CD4-positive, alpha-beta T cell (primary cell): ENCODE data around the gene SET. TPM values are rescaled to one million over a fixed set of nuclear protein-coding genes. Genes with fewer than 3 reads are reported as not detected.

Experiments used
- ATAC-seq: fragments of 200-7000 bp; cut with Tn5 transposase; one replicate; pipeline ENCODE4 v1.10.0; 2022; ENCODE audit warnings: mild to moderate bottlenecking; ENCODE audit not compliant: poor library complexity
- CTCF ChIA-PET: fragments of 350-600 bp; sonication (Branson Sonifier 250); formaldehyde crosslinking; loops from one replicate; lab custom pipeline; 2021; ENCODE audit warnings: antibody characterized with exemption, inconsistent platforms; lab: Charles Lee
- POLR2A ChIA-PET: fragments of 350-600 bp; sonication (Branson Sonifier 250); formaldehyde crosslinking; loops from one replicate; lab custom pipeline; 2021; ENCODE audit warnings: antibody characterized with exemption, inconsistent platforms; lab: Charles Lee
- DNase-seq, 14 experiments: peaks; one replicate each; pipeline ENCODE4 v3.0.0-alpha.2; 2013 to 2020; ENCODE audit warnings: mixed read lengths in 2 of 14
- H3K27ac ChIP-seq, 2 donors: one replicate each; pipeline versions ENCODE4 v1.5.1 to v1.7.0; 2013; ENCODE audit warnings: low read length in 2 of 2, low read depth in 1 of 2, mild to moderate bottlenecking in 1 of 2
- H3K27me3 ChIP-seq, 2 experiments: 1 replicate in 1 of 2; 2 replicates in 1 of 2; pipeline versions ENCODE4 v1.6.1 to v1.7.0; 2013; ENCODE audit warnings: low read length in 2 of 2, control low read depth in 1 of 2, mild to moderate bottlenecking in 1 of 2, moderate library complexity in 1 of 2; ENCODE audit not compliant: insufficient read depth in 2 of 2, control insufficient read depth in 1 of 2
- H3K36me3 ChIP-seq: one replicate; pipeline ENCODE4 v1.6.1; 2013; ENCODE audit warnings: low read length, control low read depth; ENCODE audit not compliant: insufficient read depth
- H3K4me1 ChIP-seq: one replicate; pipeline ENCODE4 v1.6.1; 2013; ENCODE audit warnings: low read length, control low read depth; ENCODE audit not compliant: insufficient read depth
- H3K4me3 ChIP-seq: one replicate; pipeline ENCODE4 v1.5.1; 2013; ENCODE audit warnings: mild to moderate bottlenecking, low read length, moderate library complexity
- H3K9me3 ChIP-seq, 2 experiments: 1 replicate in 1 of 2; 2 replicates in 1 of 2; pipeline versions ENCODE4 v1.6.1 to v1.7.0; 2013; ENCODE audit warnings: low read length in 2 of 2, mild to moderate bottlenecking in 2 of 2, control low read depth in 1 of 2, moderate library complexity in 1 of 2; ENCODE audit not compliant: control insufficient read depth in 1 of 2, insufficient read depth in 1 of 2
- H3K27ac Mint-ChIP-seq: one replicate; pipeline ENCODE4 v1.8.0; 2020; ENCODE audit warnings: mixed read lengths
- H3K27me3 Mint-ChIP-seq: one replicate; pipeline ENCODE4 v1.8.0; 2021; ENCODE audit warnings: mixed read lengths
- H3K36me3 Mint-ChIP-seq: one replicate; pipeline ENCODE4 v1.8.0; 2021; ENCODE audit warnings: low read depth, mixed read lengths
- H3K4me1 Mint-ChIP-seq: one replicate; pipeline ENCODE4 v1.8.0; 2021; ENCODE audit warnings: low read depth, mixed read lengths
- H3K4me3 Mint-ChIP-seq: one replicate; pipeline ENCODE4 v1.8.0; 2020; ENCODE audit warnings: mild to moderate bottlenecking, mixed read lengths
- H3K9me3 Mint-ChIP-seq: one replicate; pipeline ENCODE4 v1.8.0; 2020; ENCODE audit warnings: mixed read lengths
- intact Hi-C, 2 experiments: fragments of 100-400 bp; cut with DNase I in 1 of 2; cut with micrococcal nuclease in 1 of 2; formaldehyde crosslinking; loops; one replicate each; pipeline versions ENCODE4 v1.15.1 to v1.9.0; 2023 to 2025; cut with DNase I, micrococcal nuclease
- total RNA-seq, 174 experiments: library from RNA in 2 of 174; stranded (reverse) in 2 of 174; gene quantifications; one replicate each; pipeline ENCODE4 v1.2.3 and lab custom pipeline; 2021 to 2026
- TF ChIP-seq, protein P1 (sequence below): fragments of 200-600 bp; IDR thresholded peaks from one replicate; pipeline ENCODE4 v1.8.0; 2022; ENCODE audit warnings: antibody characterized with exemption, mild to moderate bottlenecking

The SET gene
- total RNA-seq, 2 experiments from 2014 or later: 228 to 241 TPM

DNA sequence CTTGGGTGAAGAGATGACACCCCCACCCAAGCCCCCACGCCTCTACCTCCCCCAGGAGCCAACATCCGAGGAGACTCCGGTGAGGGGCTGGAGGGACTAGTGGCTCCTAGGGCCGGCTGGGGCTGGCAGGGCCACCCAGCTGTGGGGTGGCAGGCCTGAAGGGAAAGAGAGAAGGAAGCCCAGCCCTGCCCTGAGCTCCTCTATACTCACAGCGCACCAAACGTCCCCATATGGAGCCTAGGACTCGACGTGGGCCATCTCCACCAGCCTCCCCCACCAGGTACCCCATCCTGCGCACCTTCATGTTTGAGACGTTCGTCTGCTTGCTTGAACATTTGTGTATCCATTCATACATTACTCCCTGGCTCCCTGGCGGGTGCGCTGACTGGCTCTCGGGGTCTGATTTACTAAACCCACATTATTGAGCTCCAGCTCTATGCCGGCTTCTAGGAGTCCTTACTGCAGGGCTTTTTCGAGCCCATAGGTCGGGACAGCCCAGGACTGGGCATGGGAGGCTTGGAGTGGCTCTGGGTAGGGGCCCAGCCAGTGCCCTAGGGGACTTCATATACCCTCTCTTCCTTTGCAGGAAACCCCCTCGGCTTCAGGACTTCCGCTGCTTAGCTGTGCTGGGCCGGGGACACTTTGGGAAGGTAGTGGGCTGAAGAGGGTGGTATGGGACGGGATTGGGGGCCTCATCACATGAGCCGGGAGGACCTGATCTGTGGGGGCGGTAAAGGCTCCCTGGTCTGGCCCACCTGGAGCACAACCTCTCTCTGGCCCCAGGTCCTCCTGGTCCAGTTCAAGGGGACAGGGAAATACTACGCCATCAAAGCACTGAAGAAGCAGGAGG is 25.8 kb downstream of the SET start:
- Mint-ChIP-seq H3K27me3 (no peaks in the 10 kb centered on the region), H3K36me3 (no peaks in the 10 kb centered on the region), H3K27ac (no peak overlapping the region), H3K4me1 (no peaks in the 10 kb centered on the region), H3K9me3 (no peaks in the 10 kb centered on the region), H3K4me3 (no peak overlapping the region)
- Histone ChIP-seq H3K4me1 (no peaks in the 10 kb centered on the region), H3K27me3 (no peaks in the 10 kb centered on the region), H3K4me3 (no peak overlapping the region), H3K36me3 (no peaks in the 10 kb centered on the region), H3K27ac (no peak overlapping the region), H3K9me3 (no peaks in the 10 kb centered on the region)
- intact Hi-C loops: no loop called here
- TF ChIP-seq, protein P1, sequence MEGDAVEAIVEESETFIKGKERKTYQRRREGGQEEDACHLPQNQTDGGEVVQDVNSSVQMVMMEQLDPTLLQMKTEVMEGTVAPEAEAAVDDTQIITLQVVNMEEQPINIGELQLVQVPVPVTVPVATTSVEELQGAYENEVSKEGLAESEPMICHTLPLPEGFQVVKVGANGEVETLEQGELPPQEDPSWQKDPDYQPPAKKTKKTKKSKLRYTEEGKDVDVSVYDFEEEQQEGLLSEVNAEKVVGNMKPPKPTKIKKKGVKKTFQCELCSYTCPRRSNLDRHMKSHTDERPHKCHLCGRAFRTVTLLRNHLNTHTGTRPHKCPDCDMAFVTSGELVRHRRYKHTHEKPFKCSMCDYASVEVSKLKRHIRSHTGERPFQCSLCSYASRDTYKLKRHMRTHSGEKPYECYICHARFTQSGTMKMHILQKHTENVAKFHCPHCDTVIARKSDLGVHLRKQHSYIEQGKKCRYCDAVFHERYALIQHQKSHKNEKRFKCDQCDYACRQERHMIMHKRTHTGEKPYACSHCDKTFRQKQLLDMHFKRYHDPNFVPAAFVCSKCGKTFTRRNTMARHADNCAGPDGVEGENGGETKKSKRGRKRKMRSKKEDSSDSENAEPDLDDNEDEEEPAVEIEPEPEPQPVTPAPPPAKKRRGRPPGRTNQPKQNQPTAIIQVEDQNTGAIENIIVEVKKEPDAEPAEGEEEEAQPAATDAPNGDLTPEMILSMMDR: no peak
- POLR2A ChIA-PET: interaction anchor here (1.0 to 1.4 kb wide), 2 partner anchors 9 to 10 kb away, joined by 4 to 5 read pairs; partner anchors contain the start of gene ZDHHC12
- no peak for DNase-seq
- no peak for ATAC-seq
- CTCF ChIA-PET: no interaction called here

DNA sequence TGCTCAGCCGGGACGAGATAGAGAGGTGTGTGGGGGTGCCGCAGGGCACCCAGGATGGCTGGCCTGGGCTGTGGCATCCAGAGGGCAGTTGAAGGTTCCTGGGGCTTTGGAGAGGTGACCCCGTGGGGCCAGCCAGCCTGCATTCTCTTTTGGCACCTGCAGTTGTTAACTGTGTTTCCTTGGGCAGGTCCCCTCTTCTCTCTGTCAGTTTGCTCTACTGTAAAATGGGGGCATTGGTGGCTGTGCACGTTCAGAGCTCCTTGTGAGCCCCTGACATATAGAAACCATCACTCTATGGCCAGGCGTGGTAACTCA is 26.4 kb downstream of the SET start:
- ChIA-PET CTCF (no interaction called here), POLR2A (interaction anchor here (1.0 kb wide), 1 partner anchor 9 kb away, joined by 4 read pairs; no protein-coding TSS in a partner anchor)
- no peak for ATAC-seq
- no peaks in the 10 kb centered on the region for H3K27me3 Mint-ChIP-seq
- no peak overlapping the region for H3K27ac ChIP-seq
- H3K4me1 Mint-ChIP-seq: no peaks in the 10 kb centered on the region
- no peaks in the 10 kb centered on the region for H3K27me3 ChIP-seq
- H3K4me1 ChIP-seq: no peaks in the 10 kb centered on the region
- H3K9me3 ChIP-seq: no peaks in the 10 kb centered on the region
- no peaks in the 10 kb centered on the region for H3K9me3 Mint-ChIP-seq
- intact Hi-C loops: no loop called here
- peaks cover 1% of the 10 kb centered on the region for H3K36me3 ChIP-seq
- H3K4me3 Mint-ChIP-seq: no peak overlapping the region
- H3K27ac Mint-ChIP-seq: no peak overlapping the region
- H3K4me3 ChIP-seq: no peak overlapping the region
- TF ChIP-seq, protein P1: no peak
- DNase-seq: no peak
- no peaks in the 10 kb centered on the region for H3K36me3 Mint-ChIP-seq

DNA sequence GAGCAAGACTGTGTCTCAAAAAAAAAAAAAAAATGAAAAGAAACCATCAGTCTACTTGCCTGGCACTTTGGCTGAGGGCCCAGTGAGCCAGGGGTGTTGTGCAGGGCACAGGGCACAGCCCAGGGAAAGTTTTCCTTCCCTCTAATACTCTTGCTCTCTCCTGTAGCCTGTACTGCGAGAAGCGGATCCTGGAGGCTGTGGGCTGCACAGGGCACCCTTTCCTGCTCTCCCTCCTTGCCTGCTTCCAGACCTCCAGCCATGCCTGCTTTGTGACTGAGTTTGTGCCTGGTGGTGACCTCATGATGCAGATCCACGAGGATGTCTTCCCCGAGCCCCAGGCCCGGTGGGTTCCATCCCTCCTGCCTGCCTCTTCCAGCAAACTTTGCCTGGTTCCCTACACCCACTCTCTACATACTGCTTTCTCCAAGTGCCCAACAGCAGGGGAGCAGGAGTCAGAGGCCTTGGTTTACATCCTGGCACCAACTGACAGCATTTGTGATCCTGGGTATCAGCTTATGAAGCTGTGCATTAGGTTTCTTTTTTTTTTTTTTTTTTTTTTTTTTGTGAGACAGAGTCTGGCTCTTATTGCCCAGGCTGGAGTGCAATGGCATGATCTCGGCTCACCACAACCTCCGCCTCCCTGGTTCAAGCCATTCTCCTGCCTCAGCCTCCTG is 27.7 kb downstream of the SET start:
- no peaks in the 10 kb centered on the region for H3K27me3 ChIP-seq
- ATAC-seq (no peak), DNase-seq (no peak)
- CTCF ChIA-PET: no interaction called here
- no peak overlapping the region for H3K27ac ChIP-seq
- Mint-ChIP-seq H3K27ac (no peak overlapping the region), H3K4me1 (no peaks in the 10 kb centered on the region), H3K27me3 (no peaks in the 10 kb centered on the region), H3K36me3 (peaks cover 1% of the 10 kb centered on the region), H3K9me3 (no peaks in the 10 kb centered on the region), H3K4me3 (no peak overlapping the region)
- intact Hi-C loops: no loop called here
- POLR2A ChIA-PET: interaction anchor here (0.7 kb wide), 1 partner anchor 407 kb away, joined by 4 read pairs; no protein-coding TSS in a partner anchor
- TF ChIP-seq, protein P1: no peak
- no peak overlapping the region for H3K4me3 ChIP-seq
- H3K36me3 ChIP-seq: peaks cover 11% of the 10 kb centered on the region
- no peaks in the 10 kb centered on the region for H3K4me1 ChIP-seq
- no peaks in the 10 kb centered on the region for H3K9me3 ChIP-seq
